ENCODE data around the gene SEC61A2.
A peak's percentile ranks its signal among the peaks of the same experiment; 100 is the strongest.
"Not testable (repeated sequence)": the region's sequence is repeated elsewhere in the genome, so short reads cannot be mapped to it uniquely, and the experiment has no call there.

SEC61A2 gene

DNA sequence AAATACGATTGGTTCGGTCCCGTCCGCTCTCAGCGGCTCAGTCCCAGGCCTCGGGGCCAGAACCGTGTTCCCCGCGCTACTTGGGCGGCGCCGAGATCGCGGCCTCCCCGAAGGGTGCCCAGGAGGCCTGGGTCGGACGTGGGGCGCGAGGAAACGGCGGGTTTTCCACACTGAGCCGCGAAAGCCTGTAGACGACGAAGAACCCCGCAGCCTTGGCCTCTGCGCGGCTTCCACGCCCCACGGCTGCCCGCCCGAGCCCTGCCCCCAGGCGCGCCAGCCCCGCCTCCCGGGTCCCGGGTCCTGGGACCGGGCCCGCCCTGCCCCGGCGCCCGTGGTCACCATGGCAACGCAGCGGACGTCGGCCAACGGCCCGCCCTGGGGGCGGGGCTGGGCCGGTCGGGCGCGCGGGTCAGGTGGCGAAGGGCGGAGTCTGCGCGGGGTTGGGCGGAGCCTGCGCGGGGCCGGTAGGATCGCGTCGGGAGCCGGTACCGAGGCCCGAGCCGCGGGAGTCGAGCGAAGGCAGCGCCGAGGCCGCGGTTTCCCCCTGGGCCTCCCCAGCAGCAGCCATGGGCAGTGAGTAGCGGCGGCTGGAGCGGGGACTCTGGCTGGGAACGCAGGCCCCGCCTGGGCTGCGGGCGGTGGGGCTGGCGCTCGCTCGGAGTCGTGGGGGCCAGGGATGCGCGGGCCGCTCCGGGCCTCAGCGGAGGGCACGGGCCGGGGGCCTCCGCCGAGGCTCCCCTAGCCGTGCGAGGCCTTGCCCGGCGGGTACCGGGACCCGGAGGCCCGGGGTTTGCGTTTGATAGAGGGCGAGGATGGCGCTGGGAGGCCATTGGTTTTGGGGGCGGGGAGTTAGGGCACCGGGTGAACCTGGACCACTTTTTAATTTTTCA lies at the start of gene SEC61A2:
TSS of gene SEC61A2 (plus strand) at position 456 of the 890 bp plus-strand sequence. CDS start at position 567, 111 bp downstream.
- peak; percentile 91 for DNase-seq

GRCh38 chr10:12081470-12081869 lies 48.0 kb upstream of the SEC61A2 start:
- no peak for DNase-seq

- peak; percentile 64 for DNase-seq
Observed at GRCh38 chr10:12081879-12082557, 47.5 kb upstream of the SEC61A2 start.

- DNase-seq, result no peak
Observed at GRCh38 chr10:12088919-12089318, 40.6 kb upstream of the SEC61A2 start.

- no peak for DNase-seq
Observed at GRCh38 chr10:12091421-12091820, 38.1 kb upstream of the SEC61A2 start.

- DNase-seq, result not testable (repeated sequence)
Observed at GRCh38 chr10:12097361-12097760, 32.1 kb upstream of the SEC61A2 start.

GRCh38 chr10:12097791-12098190 lies 31.7 kb upstream of the SEC61A2 start:
- DNase-seq, result no peak

- DNase-seq, result no peak
Observed at GRCh38 chr10:12098966-12099365, 30.5 kb upstream of the SEC61A2 start.

- DNase-seq, result no peak
Observed at GRCh38 chr10:12103802-12104201, 25.7 kb upstream of the SEC61A2 start.

DNA sequence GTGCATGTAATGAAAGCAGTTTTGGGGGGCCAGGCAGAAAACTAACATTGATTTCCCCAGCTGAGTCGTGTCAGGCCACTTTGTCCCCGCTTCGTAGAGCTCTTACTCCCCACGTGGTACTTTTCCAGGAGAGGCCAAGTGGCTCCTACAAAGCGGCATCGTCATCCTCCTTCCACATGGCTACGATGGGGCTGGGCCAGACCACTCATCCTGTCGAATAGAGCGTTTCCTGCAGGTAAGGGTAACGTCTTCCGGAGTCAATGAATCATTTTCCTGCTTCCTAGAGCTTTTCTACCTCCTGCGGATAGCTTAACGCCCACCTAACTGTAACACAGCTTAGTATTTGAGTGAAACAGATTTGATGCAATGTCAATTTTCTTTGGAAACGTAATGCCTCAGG lies 21.7 kb upstream of the SEC61A2 start:
- DNase-seq, result no peak

DNA sequence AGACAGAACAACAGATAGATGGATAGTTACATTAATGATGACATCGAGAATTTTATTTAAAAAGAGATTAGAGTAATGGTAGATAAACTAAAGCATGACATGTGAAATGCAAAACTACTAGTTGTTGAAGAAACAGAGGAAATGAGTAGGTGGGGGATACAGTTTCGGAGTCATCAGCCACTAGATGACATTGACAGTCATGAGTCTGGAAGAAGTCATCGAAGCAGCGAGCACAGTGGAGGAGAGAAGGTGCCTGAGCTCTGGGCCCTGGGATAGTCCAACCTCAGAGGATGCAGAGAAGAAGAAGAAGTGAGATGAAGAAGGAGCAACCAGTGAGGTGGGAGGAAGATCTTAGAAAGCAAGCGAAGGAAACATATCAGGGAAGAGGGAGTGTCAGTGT lies 20.2 kb upstream of the SEC61A2 start:
- DNase-seq, result no peak

GRCh38 chr10:12111528-12111927 lies 17.9 kb upstream of the SEC61A2 start:
- DNase-seq, result no peak

DNA sequence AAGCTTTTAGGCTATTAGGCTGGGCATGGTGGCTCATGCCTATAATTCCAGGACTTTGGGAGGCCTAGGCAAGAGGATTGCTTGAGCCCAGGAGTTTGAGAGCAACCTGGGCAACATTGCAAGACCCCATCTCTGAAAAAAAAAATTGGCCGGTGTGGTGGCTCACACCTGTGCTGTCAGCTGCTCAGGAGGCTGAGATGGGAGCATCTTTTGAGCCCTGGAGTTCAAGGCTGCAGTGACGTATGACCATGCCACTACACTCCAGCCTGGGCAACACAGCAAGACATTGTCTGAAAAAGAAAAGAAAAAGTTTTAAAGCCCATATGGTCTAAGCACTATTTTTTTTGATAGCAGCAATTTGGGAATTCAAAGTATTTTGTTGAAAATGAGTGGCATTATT lies 15.8 kb upstream of the SEC61A2 start:
- no peak for DNase-seq

DNA sequence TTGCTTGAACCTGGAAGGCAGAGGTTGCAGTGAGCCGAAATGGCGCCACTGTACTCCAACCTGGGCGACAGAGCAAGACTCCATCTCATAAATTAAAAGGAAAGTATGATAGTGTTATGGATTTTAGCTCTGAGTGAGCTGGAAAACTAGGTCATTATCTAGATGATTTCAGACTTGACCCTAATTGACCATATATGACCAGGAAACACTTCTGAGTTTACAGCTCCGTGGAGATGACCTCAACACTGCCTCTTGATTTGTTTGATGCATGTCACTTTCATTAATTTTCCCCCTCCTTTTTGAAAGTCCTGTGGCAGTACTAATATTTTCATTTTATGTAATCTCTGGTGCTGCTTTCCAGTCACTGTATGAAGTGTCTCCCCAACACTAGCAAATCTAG lies 7.8 kb upstream of the SEC61A2 start:
- DNase-seq, result no peak

DNA sequence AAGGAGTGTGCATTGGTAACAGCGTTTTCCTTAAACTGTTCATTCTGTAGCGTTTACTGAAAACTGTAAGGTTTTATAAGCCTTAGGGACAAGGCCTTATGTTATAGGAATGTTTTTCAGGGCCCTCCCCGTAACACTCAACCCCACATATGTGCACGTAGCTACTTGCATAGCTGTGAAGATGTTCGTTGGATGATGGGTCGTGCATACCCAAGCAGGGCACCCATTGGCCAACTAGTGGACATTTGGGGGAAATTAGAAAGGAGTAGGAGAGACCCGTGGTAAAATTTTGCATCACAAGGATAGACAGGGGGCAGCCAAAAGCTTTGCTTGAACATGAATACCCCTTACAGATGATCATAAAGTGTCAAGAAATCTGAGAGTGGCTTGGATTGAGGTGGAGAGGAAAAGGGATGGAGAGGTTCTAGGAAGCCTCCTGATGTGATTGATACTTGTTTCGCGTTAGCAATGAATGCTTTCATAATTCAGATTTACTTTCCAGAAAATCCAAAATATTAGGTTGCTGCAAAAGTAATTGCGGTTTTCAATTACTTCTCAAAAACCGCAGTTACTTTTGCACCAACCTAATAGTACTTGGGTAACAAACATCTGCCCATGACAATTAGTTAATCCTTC lies 878 bp downstream of the SEC61A2 start:
- peak; percentile 75 for DNase-seq

DNA sequence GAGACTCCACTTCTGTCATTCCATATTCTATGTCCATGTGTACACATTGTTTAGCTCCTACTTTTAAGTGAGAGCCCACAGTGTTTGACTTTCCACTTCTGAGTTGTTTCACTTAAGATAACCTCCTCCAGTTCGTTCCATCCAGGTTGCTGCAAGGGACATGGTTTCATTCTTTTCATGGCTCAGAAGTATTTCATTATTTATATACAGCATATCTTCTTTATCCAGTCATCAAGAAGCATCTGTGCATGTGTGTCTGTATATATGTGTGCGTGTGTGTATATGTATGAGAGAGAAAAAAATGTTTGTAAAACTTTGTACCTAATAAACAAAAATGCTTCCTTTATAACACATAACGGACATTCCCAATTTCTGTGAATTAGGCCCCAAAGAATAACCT lies 6.2 kb downstream of the SEC61A2 start:
- no peak for DNase-seq

DNA sequence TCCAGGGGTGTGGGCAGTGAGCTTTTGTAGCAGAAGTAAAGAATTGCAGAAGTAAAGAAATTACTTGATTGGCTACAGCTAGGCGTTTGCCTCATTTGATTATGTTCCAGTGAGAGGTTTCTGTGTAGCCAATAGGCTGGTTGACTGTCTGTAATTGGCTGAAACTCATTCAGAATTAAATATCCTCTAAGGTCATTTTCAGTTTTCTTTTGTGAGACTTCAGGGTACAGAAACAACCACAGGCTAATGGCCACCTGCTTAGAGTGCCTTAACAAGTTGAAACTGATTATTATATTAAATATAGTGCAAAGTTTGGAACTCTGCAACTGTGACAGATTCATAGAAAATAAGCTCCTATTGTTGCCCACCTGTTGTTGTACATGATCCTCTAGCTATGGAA lies 10.6 kb downstream of the SEC61A2 start:
- DNase-seq, result no peak

DNA sequence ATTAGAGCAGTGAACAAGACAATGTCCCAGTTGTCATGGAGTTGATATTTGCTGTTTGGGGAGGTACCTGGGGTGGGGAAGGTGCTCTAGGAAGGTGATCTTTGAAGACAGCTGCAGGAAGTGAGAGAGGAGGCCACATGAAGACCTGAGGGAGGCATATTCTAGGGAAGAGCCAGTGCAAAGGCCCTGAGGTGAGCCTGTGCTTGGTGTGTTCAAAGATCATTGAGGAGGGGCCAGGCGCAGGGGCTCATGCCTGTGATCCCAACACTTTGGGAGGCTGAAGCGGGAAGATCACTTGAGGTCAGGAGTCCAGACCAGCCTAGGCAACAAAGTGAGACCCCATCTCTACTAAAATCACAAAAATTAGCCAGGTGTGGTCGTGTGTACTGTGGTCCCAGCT lies 15.1 kb downstream of the SEC61A2 start:
- DNase-seq, result no peak

DNA sequence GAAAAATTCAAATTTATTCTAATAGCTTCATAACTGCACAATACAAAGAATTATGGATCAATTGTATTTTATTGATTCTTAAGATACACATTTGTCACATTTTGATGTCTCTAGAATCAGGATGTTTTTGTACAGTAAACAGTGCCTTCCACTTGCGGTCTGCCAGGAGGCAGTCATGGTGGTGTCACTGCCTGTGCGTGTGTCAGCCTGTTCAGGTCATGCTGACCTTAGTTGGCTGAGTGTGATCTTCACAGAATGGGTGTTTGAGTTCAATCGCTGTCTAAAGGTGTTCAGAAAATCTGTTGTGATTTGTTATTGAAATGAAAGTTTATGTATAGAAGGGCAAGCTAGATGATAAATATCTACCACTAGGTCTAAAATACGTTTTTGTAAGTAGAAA lies 20.7 kb downstream of the SEC61A2 start:
- DNase-seq, result no peak

DNA sequence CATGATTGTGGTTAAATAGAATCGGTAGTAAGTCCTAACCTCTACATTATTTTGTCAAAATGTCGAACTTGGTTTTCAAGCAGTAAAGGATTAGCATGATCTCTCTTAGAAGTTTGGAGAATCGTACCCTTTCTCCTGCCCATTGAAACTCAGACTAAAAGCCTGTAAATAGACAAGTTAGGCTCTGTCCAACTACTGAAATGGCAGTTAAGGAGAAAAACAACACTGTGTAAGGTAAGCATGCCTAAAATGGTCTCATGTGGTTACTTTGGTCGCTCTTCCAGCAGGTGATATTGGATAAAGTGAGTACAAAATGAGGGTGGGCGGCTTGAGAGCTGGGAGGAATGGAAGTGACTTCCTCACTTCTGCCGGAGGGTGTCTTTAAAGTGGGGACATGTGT lies 25.0 kb downstream of the SEC61A2 start:
- DNase-seq, result no peak

- no peak for DNase-seq
Observed at GRCh38 chr10:12156367-12157123, 27.1 kb downstream of the SEC61A2 start.

GRCh38 chr10:12158111-12158510 lies 28.6 kb downstream of the SEC61A2 start:
- DNase-seq, result no peak

DNA sequence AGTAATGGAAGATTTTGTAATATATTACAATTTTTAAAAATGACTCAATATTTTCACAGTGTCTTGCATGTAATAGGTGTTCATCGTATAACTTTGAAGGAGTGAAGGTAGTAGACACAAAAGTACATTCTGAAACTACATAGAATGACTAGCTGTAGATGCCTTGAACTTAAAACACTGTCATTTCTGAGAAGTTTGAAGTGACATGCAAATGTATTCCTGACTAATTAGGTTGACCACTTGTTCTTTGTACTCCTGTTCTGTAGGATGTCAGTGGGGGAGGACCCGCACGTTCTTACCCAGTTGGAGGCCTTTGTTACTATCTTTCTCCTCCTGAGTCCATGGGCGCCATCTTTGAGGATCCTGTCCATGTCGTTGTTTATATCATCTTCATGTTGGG lies 31.2 kb downstream of the SEC61A2 start:
- no peak for DNase-seq

All from fibroblast of skin of right quadriceps (primary cell).